ENCODE data around the gene CSF1R.
A peak's percentile ranks its signal among the peaks of the same experiment; 100 is the strongest.

The CSF1R gene

GRCh38 chr5:150023136-150023535 lies 63.2 kb downstream of the CSF1R start:
- ATAC-seq (no peak), DNase-seq (no peak)

GRCh38 chr5:150022681-150023080 lies 63.7 kb downstream of the CSF1R start:
- DNase-seq (no peak), ATAC-seq (no peak)

GRCh38 chr5:150022158-150022531 lies 64.2 kb downstream of the CSF1R start:
- no peak for ATAC-seq
- no peak for DNase-seq

GRCh38 chr5:150021491-150022157 lies 64.7 kb downstream of the CSF1R start:
- DNase-seq (no peak), ATAC-seq (no peak)

- DNase-seq (no peak), ATAC-seq (no peak)
Observed at GRCh38 chr5:150020249-150020648, 66.1 kb downstream of the CSF1R start.

GRCh38 chr5:150017226-150018005 lies 68.9 kb downstream of the CSF1R start:
- DNase-seq = no peak
- no peak for ATAC-seq

- ATAC-seq (no peak), DNase-seq (no peak)
Observed at GRCh38 chr5:150016537-150016936, 69.8 kb downstream of the CSF1R start.

- DNase-seq (no peak), ATAC-seq (no peak)
Observed at GRCh38 chr5:150015415-150015814, 70.9 kb downstream of the CSF1R start.

- no peak for ATAC-seq
- no peak for DNase-seq
Observed at GRCh38 chr5:150014456-150014855, 71.9 kb downstream of the CSF1R start.

GRCh38 chr5:150013931-150014330 lies 72.4 kb downstream of the CSF1R start:
- no peak for ATAC-seq
- DNase-seq = no peak

GRCh38 chr5:150009671-150010387 lies 76.5 kb downstream of the CSF1R start:
- ATAC-seq (peak; percentile 42), DNase-seq (no peak)

- no peak for ATAC-seq
- DNase-seq = no peak
Observed at GRCh38 chr5:150007050-150007449, 79.3 kb downstream of the CSF1R start.

GRCh38 chr5:150006318-150006717 lies 80.0 kb downstream of the CSF1R start:
- no peak for ATAC-seq
- no peak for DNase-seq

All from stimulated activated naive CD8-positive, alpha-beta T cell treated with anti-CD3 and anti-CD28 coated beads, Interleukin-15, Interleukin-2, amounts not matched to agents 100 U/mL and 50 U/mL, for 24 hours (primary cell).